ENCODE results near the gene PMEPA1.

Gene PMEPA1

GRCh38 chr20:57652606-57653545 lies 56.9 kb downstream of the PMEPA1 start:
- Histone ChIP-seq H3K4me3 (no peak overlapping the region), H3K27ac (no peak overlapping the region)
- TF ChIP-seq CTCF (IDR thresholded peaks at IDR 0.05): no peak
- peak; percentile 66 for DNase-seq (ENCODE audit: low spot score)

- peak; percentile 68 for DNase-seq (ENCODE audit: low spot score)
- no peak overlapping the region for H3K4me3 ChIP-seq
- no peak for TF ChIP-seq CTCF (IDR thresholded peaks at IDR 0.05)
- H3K27ac ChIP-seq: no peak overlapping the region
These were observed 57.8 kb downstream of the PMEPA1 start for GRCh38 chr20:57651881-57652605.

- TF ChIP-seq CTCF (IDR thresholded peaks at IDR 0.05): no peak
- H3K27ac ChIP-seq: no peak overlapping the region
- no peak for DNase-seq (ENCODE audit: low spot score)
These were observed 58.9 kb downstream of the PMEPA1 start for GRCh38 chr20:57650756-57651483.

GRCh38 chr20:57650266-57650665 lies 59.5 kb downstream of the PMEPA1 start:
- Histone ChIP-seq H3K4me3 (no peak overlapping the region), H3K27ac (no peak overlapping the region)
- peak; percentile 41 for DNase-seq (ENCODE audit: low spot score)
- no peak for TF ChIP-seq CTCF (IDR thresholded peaks at IDR 0.05)

More at GRCh38 chr20:57650756-57651483, 58.9 kb downstream of the PMEPA1 start:
- H3K4me3 ChIP-seq: no peak overlapping the region

- Histone ChIP-seq H3K4me3 (no peak overlapping the region), H3K27ac (no peak overlapping the region)
- peak; percentile 62 for DNase-seq (ENCODE audit: low spot score)
- TF ChIP-seq CTCF (IDR thresholded peaks at IDR 0.05): no peak
These were observed 60.2 kb downstream of the PMEPA1 start for GRCh38 chr20:57649617-57650015.

GRCh38 chr20:57648878-57649616 lies 60.8 kb downstream of the PMEPA1 start:
- H3K4me3 ChIP-seq: no peak overlapping the region
- no peak overlapping the region for H3K27ac ChIP-seq
- no peak for TF ChIP-seq CTCF (IDR thresholded peaks at IDR 0.05)
- DNase-seq (ENCODE audit: low spot score): peak; percentile 59

Measured in coronary artery (tissue), 2 donors.